Loucy (cell line): Measurements from ENCODE around the gene RPGRIP1L.

Source experiments
- H2AFZ ChIP-seq: fragments of 200-600 bp; sonication (generic); 2 replicates; pipeline ENCODE4 v1.6.0; 2016; ENCODE audit warnings: antibody characterized with exemption, mild to moderate bottlenecking, low read length, moderate library complexity
- H3F3A ChIP-seq: fragments of 200-600 bp; 2 replicates; pipeline ENCODE4 v1.6.0; 2016; ENCODE audit warnings: antibody characterized with exemption, low read depth, mild to moderate bottlenecking
- H3K27me3 ChIP-seq: fragments of 200-600 bp; sonication (generic); 2 replicates; pipeline ENCODE4 v1.6.1; 2014; ENCODE audit warnings: low read length, mild to moderate bottlenecking; ENCODE audit not compliant: insufficient read depth, poor library complexity, severe bottlenecking
- H3K36me3 ChIP-seq: fragments of 200-600 bp; sonication (generic); 2 replicates; pipeline ENCODE4 v1.6.1; 2016; ENCODE audit warnings: low read length; ENCODE audit not compliant: insufficient read depth
- H3K4me1 ChIP-seq: fragments of 200-600 bp; sonication (generic); 2 replicates; pipeline ENCODE4 v1.5.1; 2014; ENCODE audit warnings: low read length, mild to moderate bottlenecking; ENCODE audit not compliant: insufficient read depth, poor library complexity, severe bottlenecking
- H3K4me2 ChIP-seq: fragments of 200-600 bp; sonication (generic); 2 replicates; pipeline ENCODE4 v1.6.0; 2014; ENCODE audit warnings: antibody characterized with exemption, low read length, low read depth, mild to moderate bottlenecking; ENCODE audit not compliant: poor library complexity, severe bottlenecking
- H3K4me3 ChIP-seq: fragments of 200-600 bp; sonication (generic); 2 replicates; pipeline ENCODE4 v1.5.1; 2014; ENCODE audit warnings: low read length, mild to moderate bottlenecking, mixed read lengths; ENCODE audit not compliant: poor library complexity, severe bottlenecking
- H3K79me2 ChIP-seq: fragments of 200-600 bp; sonication (generic); 2 replicates; pipeline ENCODE4 v1.6.1; 2014; ENCODE audit warnings: low read length; ENCODE audit not compliant: insufficient read depth
- H3K9ac ChIP-seq: fragments of 200-600 bp; sonication (generic); 2 replicates; pipeline ENCODE4 v1.6.0; 2014; ENCODE audit warnings: mild to moderate bottlenecking, low read depth, low read length, moderate library complexity; ENCODE audit not compliant: poor library complexity, severe bottlenecking
- H3K9me2 ChIP-seq: fragments of 200-600 bp; sonication (generic); replicated peaks from 2 replicates; pipeline ENCODE4 v1.6.1; 2016; ENCODE audit warnings: low read depth, low read length, mixed read lengths
- H3K9me3 ChIP-seq: fragments of 200-600 bp; sonication (generic); 2 replicates; pipeline ENCODE4 v1.6.1; 2014; ENCODE audit warnings: mild to moderate bottlenecking, antibody characterized with exemption, low read length, low read depth; ENCODE audit not compliant: insufficient read depth
- H4K20me1 ChIP-seq: fragments of 200-600 bp; sonication (generic); 2 replicates; pipeline ENCODE4 v1.6.0; 2014; ENCODE audit warnings: antibody characterized with exemption, low read length, mild to moderate bottlenecking; ENCODE audit not compliant: insufficient read depth, poor library complexity, severe bottlenecking
- EZH2phosphoT487 ChIP-seq: fragments of 200-600 bp; IDR thresholded peaks from 2 replicates; pipeline ENCODE4 v1.6.1; 2018; ENCODE audit warnings: antibody characterized with exemption, mild to moderate bottlenecking, moderate library complexity, borderline replicate concordance
- TF ChIP-seq, protein P1 (sequence below): fragments of 200-600 bp; sonication (generic); conservative IDR thresholded peaks from 2 replicates; pipeline ENCODE4 v1.5.1; 2014; ENCODE audit warnings: mild to moderate bottlenecking, antibody characterized with exemption, low read length

The RPGRIP1L gene

DNA sequence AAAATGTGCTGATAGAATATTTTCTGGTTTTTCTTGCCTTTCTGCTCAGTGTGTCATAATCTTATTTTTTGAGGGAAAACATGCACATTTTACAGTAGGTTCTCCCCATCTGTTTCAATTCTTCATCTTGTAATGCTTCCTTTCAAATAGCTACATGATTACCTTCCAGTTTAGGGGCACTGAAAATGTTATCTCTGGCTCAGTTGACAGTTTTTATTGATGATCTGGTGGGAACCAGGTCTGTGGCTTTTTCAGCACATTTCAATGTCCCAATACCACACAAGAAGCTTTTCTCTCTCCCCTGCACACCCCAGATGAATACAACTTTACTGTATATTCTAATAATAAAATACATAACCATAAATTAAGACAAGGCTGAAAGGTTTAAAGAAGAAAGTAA lies 36.8 kb upstream of the RPGRIP1L start:
- no peak overlapping the region for H3K9ac ChIP-seq
- no peaks in the 10 kb centered on the region for H3K36me3 ChIP-seq
- H3K79me2 ChIP-seq, result peaks cover 63% of the 10 kb centered on the region
- no peaks in the 10 kb centered on the region for H3F3A ChIP-seq
- H3K9me3 ChIP-seq, result no peaks in the 10 kb centered on the region
- H3K4me1 ChIP-seq, result peaks cover 17% of the 10 kb centered on the region
- no peak overlapping the region for H3K4me2 ChIP-seq
- no peaks in the 10 kb centered on the region for H3K27me3 ChIP-seq
- no peak for TF ChIP-seq EZH2phosphoT487
- TF ChIP-seq, protein P1, sequence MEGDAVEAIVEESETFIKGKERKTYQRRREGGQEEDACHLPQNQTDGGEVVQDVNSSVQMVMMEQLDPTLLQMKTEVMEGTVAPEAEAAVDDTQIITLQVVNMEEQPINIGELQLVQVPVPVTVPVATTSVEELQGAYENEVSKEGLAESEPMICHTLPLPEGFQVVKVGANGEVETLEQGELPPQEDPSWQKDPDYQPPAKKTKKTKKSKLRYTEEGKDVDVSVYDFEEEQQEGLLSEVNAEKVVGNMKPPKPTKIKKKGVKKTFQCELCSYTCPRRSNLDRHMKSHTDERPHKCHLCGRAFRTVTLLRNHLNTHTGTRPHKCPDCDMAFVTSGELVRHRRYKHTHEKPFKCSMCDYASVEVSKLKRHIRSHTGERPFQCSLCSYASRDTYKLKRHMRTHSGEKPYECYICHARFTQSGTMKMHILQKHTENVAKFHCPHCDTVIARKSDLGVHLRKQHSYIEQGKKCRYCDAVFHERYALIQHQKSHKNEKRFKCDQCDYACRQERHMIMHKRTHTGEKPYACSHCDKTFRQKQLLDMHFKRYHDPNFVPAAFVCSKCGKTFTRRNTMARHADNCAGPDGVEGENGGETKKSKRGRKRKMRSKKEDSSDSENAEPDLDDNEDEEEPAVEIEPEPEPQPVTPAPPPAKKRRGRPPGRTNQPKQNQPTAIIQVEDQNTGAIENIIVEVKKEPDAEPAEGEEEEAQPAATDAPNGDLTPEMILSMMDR, result no peak
- H4K20me1 ChIP-seq, result peaks cover 5% of the 10 kb centered on the region
- H3K9me2 ChIP-seq, result no peaks in the 10 kb centered on the region
- no peak overlapping the region for H3K4me3 ChIP-seq
- H2AFZ ChIP-seq, result no peak overlapping the region

DNA sequence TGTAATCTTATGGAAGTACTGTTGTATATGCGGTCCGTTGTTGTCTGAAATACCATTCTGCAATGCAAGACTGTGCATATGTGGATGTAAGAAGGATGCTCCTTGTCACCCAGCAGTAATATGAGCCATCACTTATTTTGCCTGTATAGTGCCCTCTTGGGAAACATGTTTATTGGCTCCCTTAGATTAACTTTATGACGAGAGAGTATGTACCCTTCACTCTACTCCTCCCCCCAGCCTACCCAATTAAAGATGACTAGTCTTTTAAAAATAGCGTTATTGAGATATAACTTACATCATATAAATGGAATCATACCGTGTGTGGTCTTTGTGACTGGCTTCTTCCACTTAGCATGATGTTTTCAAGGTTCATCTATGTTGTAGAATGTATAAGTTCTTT lies 33.9 kb upstream of the RPGRIP1L start:
- Histone ChIP-seq H3K4me2 (no peak overlapping the region), H3F3A (no peaks in the 10 kb centered on the region), H3K4me3 (no peak overlapping the region), H4K20me1 (peaks cover 5% of the 10 kb centered on the region), H3K9me3 (no peaks in the 10 kb centered on the region), H3K4me1 (peaks cover 3% of the 10 kb centered on the region), H3K27me3 (no peaks in the 10 kb centered on the region), H2AFZ (no peak overlapping the region), H3K79me2 (peaks cover 58% of the 10 kb centered on the region), H3K9ac (no peak overlapping the region), H3K36me3 (no peaks in the 10 kb centered on the region), H3K9me2 (no peaks in the 10 kb centered on the region)
- no peak for TF ChIP-seq EZH2phosphoT487
- TF ChIP-seq, protein P1, result no peak

DNA sequence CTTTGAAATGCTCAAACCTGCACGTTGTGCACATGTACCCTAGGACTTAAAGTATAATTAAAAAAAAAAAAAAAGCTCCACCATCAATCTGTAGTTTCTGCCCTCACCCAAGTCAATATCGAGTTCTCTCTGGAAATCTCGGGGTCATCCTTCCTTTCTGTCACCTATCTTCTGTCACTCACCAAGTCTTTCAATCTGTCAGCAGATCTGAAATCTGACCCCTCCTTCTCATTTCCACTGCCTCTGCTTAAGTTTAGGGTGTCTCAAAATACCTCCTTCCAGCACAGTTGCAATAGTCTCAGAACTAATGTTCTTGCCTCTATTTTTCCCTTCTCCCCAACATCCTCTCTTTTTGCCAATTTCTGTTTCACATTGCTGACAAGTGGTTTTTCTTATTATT lies 32.6 kb upstream of the RPGRIP1L start:
- Histone ChIP-seq H3F3A (no peaks in the 10 kb centered on the region), H3K27me3 (no peaks in the 10 kb centered on the region), H3K79me2 (peaks cover 50% of the 10 kb centered on the region; the same call in 1 of the 2 replicates), H4K20me1 (peaks cover 5% of the 10 kb centered on the region), H3K9me2 (no peaks in the 10 kb centered on the region), H3K9ac (no peak overlapping the region), H3K4me3 (no peak overlapping the region), H3K36me3 (no peaks in the 10 kb centered on the region), H3K4me2 (no peak overlapping the region), H3K4me1 (peaks cover 3% of the 10 kb centered on the region), H3K9me3 (no peaks in the 10 kb centered on the region), H2AFZ (no peak overlapping the region)
- TF ChIP-seq, protein P1, result no peak
- no peak for TF ChIP-seq EZH2phosphoT487
